Osteocyte (in vitro differentiated cells): Measurements from ENCODE around the gene TMEM119. TPM values are rescaled to one million over a fixed set of nuclear protein-coding genes. Genes with fewer than 3 reads are reported as not detected.

ENCODE experiments used
- DNase-seq: peaks from one replicate; pipeline ENCODE4 v3.0.0; 2021; ENCODE audit warnings: mixed read lengths; ENCODE audit not compliant: unreplicated experiment; ENCODE audit errors: extremely low spot score
- H3K27ac Mint-ChIP-seq: one replicate; pipeline ENCODE4 v1.8.0; 2021; ENCODE audit warnings: mild to moderate bottlenecking, mixed read lengths; ENCODE audit not compliant: unreplicated experiment
- H3K27me3 Mint-ChIP-seq: one replicate; pipeline ENCODE4 v1.8.0; 2021; ENCODE audit warnings: mixed read lengths; ENCODE audit not compliant: unreplicated experiment
- H3K36me3 Mint-ChIP-seq: one replicate; pipeline ENCODE4 v1.8.0; 2021; ENCODE audit warnings: mixed read lengths; ENCODE audit not compliant: unreplicated experiment
- H3K4me1 Mint-ChIP-seq: one replicate; pipeline ENCODE4 v1.8.0; 2021; ENCODE audit warnings: mixed read lengths; ENCODE audit not compliant: unreplicated experiment
- H3K4me3 Mint-ChIP-seq: one replicate; pipeline ENCODE4 v1.8.0; 2021; ENCODE audit warnings: mild to moderate bottlenecking, moderate library complexity, mixed read lengths; ENCODE audit not compliant: unreplicated experiment
- H3K9me3 Mint-ChIP-seq: one replicate; pipeline ENCODE4 v1.8.0; 2021; ENCODE audit warnings: mixed read lengths; ENCODE audit not compliant: unreplicated experiment
- CTCF ChIP-seq: fragments of 200-600 bp; sonication (generic); IDR thresholded peaks from 2 replicates; pipeline ENCODE4 v1.5.0; 2021; ENCODE audit warnings: antibody characterized with exemption, mild to moderate bottlenecking, moderate library complexity
- total RNA-seq: library from RNA; stranded (reverse); gene quantifications from 2 replicates; pipeline ENCODE4 v1.2.1, GENCODE V29; 2021

The TMEM119 gene
- total RNA-seq, 1 donor from 2014 or later, result 54.0 TPM

DNA sequence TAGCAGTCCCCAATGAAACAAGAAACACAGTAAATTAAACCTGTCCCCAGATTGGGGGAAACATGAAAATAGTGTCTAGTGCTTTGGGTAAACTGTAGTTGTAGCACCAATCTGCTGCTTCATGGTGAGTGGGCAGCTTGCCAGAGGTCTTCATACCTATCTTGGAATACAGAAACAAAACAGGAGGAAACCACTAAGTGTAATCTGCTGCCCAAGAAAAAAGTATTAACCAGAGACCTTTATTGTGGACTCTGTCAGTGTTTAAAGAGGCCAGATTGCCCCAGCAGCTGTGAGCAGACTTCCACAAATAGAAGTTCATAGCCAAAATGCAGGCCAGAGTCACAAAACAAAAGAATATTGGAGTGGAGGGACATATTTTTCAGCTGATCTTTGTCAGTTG, 33.2 kb downstream of the TMEM119 start:
- H3K27ac Mint-ChIP-seq, result no peak overlapping the region
- H3K36me3 Mint-ChIP-seq, result peaks cover 37% of the 10 kb centered on the region
- H3K4me3 Mint-ChIP-seq, result no peak overlapping the region
- no peak for TF ChIP-seq CTCF
- no peak for DNase-seq
- H3K9me3 Mint-ChIP-seq, result no peaks in the 10 kb centered on the region
- H3K4me1 Mint-ChIP-seq, result peaks cover 31% of the 10 kb centered on the region
- no peaks in the 10 kb centered on the region for H3K27me3 Mint-ChIP-seq

DNA sequence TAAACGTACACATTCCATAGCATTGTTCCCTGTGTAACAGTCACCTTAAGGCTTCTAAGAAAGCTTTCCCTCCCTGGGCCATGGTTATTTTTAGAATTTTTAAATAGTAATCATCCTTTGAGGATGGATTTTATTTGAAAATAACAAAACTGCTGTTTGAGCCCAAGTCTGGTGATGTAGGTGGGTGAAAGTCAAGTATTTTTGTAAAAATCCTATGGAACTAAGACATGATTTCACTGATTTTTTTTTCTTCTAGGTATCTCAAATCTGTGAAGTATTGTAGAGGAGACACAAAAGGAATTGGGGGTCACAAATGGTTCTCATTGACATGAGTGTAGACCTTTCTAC, 34.1 kb downstream of the TMEM119 start:
- Mint-ChIP-seq H3K27ac (peak overlapping the region; percentile 88), H3K4me3 (peak overlapping the region; percentile 100), H3K36me3 (peaks cover 34% of the 10 kb centered on the region), H3K27me3 (no peaks in the 10 kb centered on the region), H3K9me3 (no peaks in the 10 kb centered on the region), H3K4me1 (peaks cover 40% of the 10 kb centered on the region)
- DNase-seq, result no peak
- TF ChIP-seq CTCF, result no peak

DNA sequence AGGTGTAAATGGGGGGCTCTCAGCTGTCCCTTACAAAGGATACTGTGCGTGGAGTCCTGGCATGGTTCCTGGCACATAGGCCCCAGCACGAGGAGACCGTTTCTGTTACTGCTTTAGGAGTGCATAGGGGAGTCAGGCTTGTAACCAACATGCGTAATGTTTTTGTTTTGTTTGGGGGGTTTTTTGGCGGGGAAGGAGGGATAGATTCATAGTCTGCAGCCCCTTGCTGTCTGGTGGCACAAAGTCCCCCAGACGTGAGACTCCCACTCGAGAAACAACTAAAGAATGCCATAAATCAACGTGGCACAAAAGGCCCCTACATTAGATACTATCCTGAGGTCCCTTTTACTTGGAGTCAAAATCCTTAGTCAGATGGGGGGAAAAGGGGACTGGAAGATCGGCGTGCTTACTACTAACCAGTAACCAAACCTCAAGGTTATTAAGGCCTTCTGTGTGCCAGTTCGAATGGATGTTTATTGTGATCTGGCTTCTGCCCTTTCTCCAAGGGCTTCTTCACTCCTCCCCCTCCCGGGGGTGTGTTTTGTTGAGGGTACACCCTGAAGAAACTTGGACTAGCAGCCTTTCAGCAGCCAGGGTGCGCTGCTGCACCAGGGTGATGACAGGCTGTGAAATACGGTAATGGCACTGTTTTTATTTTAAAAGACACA, 34.6 kb downstream of the TMEM119 start:
- Mint-ChIP-seq H3K4me3 (peak overlapping the region; percentile 100), H3K36me3 (peaks cover 29% of the 10 kb centered on the region), H3K9me3 (no peaks in the 10 kb centered on the region), H3K4me1 (peaks cover 43% of the 10 kb centered on the region), H3K27ac (peak overlapping the region; percentile 88), H3K27me3 (no peaks in the 10 kb centered on the region)
- TF ChIP-seq CTCF, result peak; percentile 94
- peak; percentile 92 for DNase-seq

GRCh38 chr12:108562348-108563135, 35.3 kb downstream of the TMEM119 start, which contains the start of gene ISCU:
Gene ISCU, plus strand, starts transcription at chr12:108562596. Its CDS starts 27 bp downstream, at chr12:108562623.
- TF ChIP-seq CTCF, result no peak
- peak within 1 kb of the TSS; percentile 100 for H3K4me3 Mint-ChIP-seq
- H3K9me3 Mint-ChIP-seq, result no peaks in the 10 kb centered on the region
- DNase-seq, result peak; percentile 99
- H3K27me3 Mint-ChIP-seq, result no peaks in the 10 kb centered on the region
- peaks cover 47% of the 10 kb centered on the region for H3K4me1 Mint-ChIP-seq
- peaks cover 27% of the 10 kb centered on the region for H3K36me3 Mint-ChIP-seq
- H3K27ac Mint-ChIP-seq, result peak within 1 kb of the TSS; percentile 99

DNA sequence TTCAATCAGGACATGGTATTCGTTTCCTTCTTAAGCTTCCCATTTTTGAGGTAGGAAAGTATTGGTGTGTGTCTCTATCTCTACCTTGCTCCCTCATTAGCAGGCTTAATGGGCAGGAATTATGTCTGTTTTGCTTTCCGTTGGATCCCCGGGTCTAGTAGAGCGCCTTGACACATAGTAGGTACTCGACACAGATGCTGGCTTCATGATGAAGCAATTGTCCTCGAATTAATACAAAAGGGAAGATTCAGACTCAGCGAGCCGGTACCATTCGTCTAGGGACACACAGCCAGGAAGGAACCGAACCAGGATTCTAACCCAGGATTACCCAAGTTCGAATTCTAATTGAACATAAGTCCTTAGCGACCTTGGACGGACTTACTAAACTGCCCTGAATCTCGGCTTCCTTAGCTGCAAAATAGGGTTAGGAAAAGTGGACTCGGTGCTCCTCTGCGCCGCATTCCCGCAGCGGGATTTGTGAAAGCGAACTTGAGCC, 36.0 kb downstream of the TMEM119 start:
- no peak for DNase-seq
- Mint-ChIP-seq H3K4me3 (peak overlapping the region; percentile 100), H3K9me3 (no peaks in the 10 kb centered on the region), H3K36me3 (peaks cover 21% of the 10 kb centered on the region), H3K4me1 (peaks cover 47% of the 10 kb centered on the region), H3K27me3 (no peaks in the 10 kb centered on the region), H3K27ac (peak overlapping the region; percentile 99)
- TF ChIP-seq CTCF, result no peak
